ENCODE results near the gene UNCX. TPM values are rescaled to one million over a fixed set of nuclear protein-coding genes. Genes with fewer than 3 reads are reported as not detected.

Gene UNCX
- total and polyA plus RNA-seq, 2 experiments from 2014 or later = not detected

- TF ChIP-seq ETS1 (IDR thresholded peaks at IDR 0.05) = no peak
- no peak for TF ChIP-seq EZH2 (IDR thresholded peaks at IDR 0.05; ENCODE audit: low read depth, unreplicated experiment)
- no peak for TF ChIP-seq CTCF (conservative IDR thresholded peaks at IDR 0.05; ENCODE audit: low read depth in 2 of 2)
Observed at GRCh38 chr7:1189986-1190772, 42.5 kb upstream of the UNCX start (continued).

GRCh38 chr7:1192171-1192676 lies 40.4 kb upstream of the UNCX start:
- H3K27ac Mint-ChIP-seq = no peak overlapping the region
- H3K27ac ChIP-seq (ENCODE audit: low read depth) = no peak overlapping the region
- no peak overlapping the region for H3K4me3 ChIP-seq
- no peaks in the 10 kb centered on the region for H3K27me3 ChIP-seq (ENCODE audit: insufficient read depth)
- H3K4me1 Mint-ChIP-seq = no peaks in the 10 kb centered on the region
- peaks cover 42% of the 10 kb centered on the region for H3K9me3 Mint-ChIP-seq
- no peaks in the 10 kb centered on the region for H3F3A ChIP-seq (replicated peaks; ENCODE audit: low read depth)
- DNase-seq (ENCODE audit: low spot score) (no peak), ATAC-seq (no peak)
- H3K36me3 ChIP-seq (ENCODE audit: insufficient read depth) = no peaks in the 10 kb centered on the region
- H3K36me3 Mint-ChIP-seq (ENCODE audit: low read depth) = peaks cover 7% of the 10 kb centered on the region; the same call in 2 of the 3 replicates
- no peak overlapping the region for H3K4me3 Mint-ChIP-seq
- H3K27me3 Mint-ChIP-seq (ENCODE audit: insufficient read depth, low read depth, poor library complexity) = peaks cover 26% of the 10 kb centered on the region
- H2AFZ ChIP-seq = peak overlapping the region; percentile 18; the same call in 1 of the 2 replicates
- H3K9me2 ChIP-seq (ENCODE audit: insufficient read depth) = no peaks in the 10 kb centered on the region
- no peaks in the 10 kb centered on the region for H3K79me2 ChIP-seq (replicated peaks; ENCODE audit: insufficient read depth)
- no peak overlapping the region for H3K4me2 ChIP-seq
- no peaks in the 10 kb centered on the region for H4K20me1 ChIP-seq (replicated peaks; ENCODE audit: insufficient read depth)
- H3K4me1 ChIP-seq (ENCODE audit: insufficient read depth) = no peaks in the 10 kb centered on the region
- no peak for TF ChIP-seq ZNF462 (CRISPR knock-in tag; IDR thresholded peaks at IDR 0.05)
- no peak for TF ChIP-seq POLR2AphosphoS5 (IDR thresholded peaks at IDR 0.05; ENCODE audit: low read depth)
- TF ChIP-seq ZNF331 (CRISPR knock-in tag; IDR thresholded peaks at IDR 0.05; ENCODE audit: low read depth) = no peak
- no peak for TF ChIP-seq EZH2phosphoT487 (IDR thresholded peaks at IDR 0.05; ENCODE audit: unreplicated experiment)
- TF ChIP-seq ZNF114 (CRISPR knock-in tag; IDR thresholded peaks at IDR 0.05) = no peak
- TF ChIP-seq REST (IDR thresholded peaks at IDR 0.05; ENCODE audit: unreplicated experiment) = no peak
